Kidney epithelial cell (primary cell): Measurements from ENCODE around the gene COL27A1. TPM values are rescaled to one million over a fixed set of nuclear protein-coding genes. Genes with fewer than 3 reads are reported as not detected.

Experiments
- DNase-seq: peaks from one replicate; pipeline ENCODE4 v3.0.0-alpha.2; 2010; ENCODE audit warnings: low read depth
- H3K27me3 ChIP-seq: 2 replicates; pipeline ENCODE4 v1.6.0; 2011; ENCODE audit warnings: low read length; ENCODE audit not compliant: control insufficient read depth, insufficient read depth
- H3K36me3 ChIP-seq: 2 replicates; pipeline ENCODE4 v1.5.1; 2011; ENCODE audit warnings: low read length; ENCODE audit not compliant: control insufficient read depth, insufficient read depth
- H3K4me3 ChIP-seq: 2 replicates; pipeline ENCODE4 v1.5.1; 2011; ENCODE audit warnings: low read depth, mild to moderate bottlenecking, control low read depth, low read length
- total RNA-seq: library from RNA; depleted of rRNA; stranded (reverse); fragments of >200 nt; gene quantifications from 2 replicates; pipeline ENCODE4 v1.2.3, GENCODE V29; 2015
- TF ChIP-seq, protein P1 (sequence below): IDR thresholded peaks from 2 replicates; pipeline ENCODE4 v1.5.1; 2011; ENCODE audit warnings: mild to moderate bottlenecking, moderate library complexity, low read length, control low read depth, inconsistent platforms; ENCODE audit not compliant: insufficient read depth, poor library complexity, severe bottlenecking

Gene COL27A1
- total RNA-seq, 1 donor from 2014 or later, result 8.4 TPM

DNA sequence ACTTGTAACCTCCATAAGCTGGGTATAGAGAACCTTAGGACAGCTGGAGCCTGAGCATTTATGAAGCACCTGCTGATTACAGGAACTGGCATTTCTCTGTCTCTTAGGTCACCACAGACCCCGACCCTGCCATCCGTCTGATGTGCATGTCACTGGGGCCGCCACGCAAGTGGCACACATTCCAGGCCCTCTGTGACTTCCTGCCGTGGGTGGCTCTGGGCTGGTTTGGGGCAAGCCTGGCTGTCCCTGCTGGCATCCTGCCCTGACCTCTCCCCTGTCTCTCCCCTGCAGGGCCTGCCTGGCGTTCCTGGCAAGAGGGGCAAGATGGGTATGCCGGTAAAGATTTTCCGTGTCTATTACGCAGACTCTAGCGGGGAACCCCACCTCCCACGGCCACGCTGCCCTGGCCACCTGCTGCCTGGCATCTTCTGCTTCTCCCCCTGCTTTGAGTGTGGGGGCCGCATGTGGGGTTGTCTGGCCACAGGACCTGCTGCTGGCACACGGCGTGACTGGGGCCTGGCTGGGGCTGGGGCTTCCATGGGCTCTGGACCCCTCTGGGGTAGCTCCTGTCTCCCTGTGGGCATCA is 55.4 kb downstream of the COL27A1 start:
- TF ChIP-seq, protein P1, sequence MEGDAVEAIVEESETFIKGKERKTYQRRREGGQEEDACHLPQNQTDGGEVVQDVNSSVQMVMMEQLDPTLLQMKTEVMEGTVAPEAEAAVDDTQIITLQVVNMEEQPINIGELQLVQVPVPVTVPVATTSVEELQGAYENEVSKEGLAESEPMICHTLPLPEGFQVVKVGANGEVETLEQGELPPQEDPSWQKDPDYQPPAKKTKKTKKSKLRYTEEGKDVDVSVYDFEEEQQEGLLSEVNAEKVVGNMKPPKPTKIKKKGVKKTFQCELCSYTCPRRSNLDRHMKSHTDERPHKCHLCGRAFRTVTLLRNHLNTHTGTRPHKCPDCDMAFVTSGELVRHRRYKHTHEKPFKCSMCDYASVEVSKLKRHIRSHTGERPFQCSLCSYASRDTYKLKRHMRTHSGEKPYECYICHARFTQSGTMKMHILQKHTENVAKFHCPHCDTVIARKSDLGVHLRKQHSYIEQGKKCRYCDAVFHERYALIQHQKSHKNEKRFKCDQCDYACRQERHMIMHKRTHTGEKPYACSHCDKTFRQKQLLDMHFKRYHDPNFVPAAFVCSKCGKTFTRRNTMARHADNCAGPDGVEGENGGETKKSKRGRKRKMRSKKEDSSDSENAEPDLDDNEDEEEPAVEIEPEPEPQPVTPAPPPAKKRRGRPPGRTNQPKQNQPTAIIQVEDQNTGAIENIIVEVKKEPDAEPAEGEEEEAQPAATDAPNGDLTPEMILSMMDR, result no peak
- DNase-seq, result no peak
- no peak overlapping the region for H3K4me3 ChIP-seq

DNA sequence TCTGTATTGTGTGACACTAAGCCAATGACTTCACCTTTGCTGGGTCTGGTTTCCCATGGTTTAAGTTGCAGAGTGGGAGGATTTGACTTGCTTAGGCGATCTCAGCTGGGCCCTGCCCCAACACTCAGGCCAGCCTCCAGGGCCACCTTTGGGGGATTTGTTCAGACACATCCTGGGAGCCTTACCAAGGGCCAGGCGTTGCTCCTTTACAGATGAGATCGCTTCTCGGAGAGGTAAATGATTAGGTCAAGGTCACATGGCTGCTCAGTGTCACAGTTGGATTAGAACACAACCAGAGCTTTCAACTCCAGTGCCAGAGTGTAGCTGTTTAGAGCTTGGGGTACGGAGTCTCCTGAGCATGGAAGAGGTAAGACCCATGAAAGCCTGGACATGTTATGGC is 57.5 kb downstream of the COL27A1 start:
- H3K4me3 ChIP-seq, result no peak overlapping the region
- peaks cover 3% of the 10 kb centered on the region for H3K36me3 ChIP-seq
- TF ChIP-seq, protein P1, result no peak
- no peak for DNase-seq
- no peaks in the 10 kb centered on the region for H3K27me3 ChIP-seq

More for the DNA sequence above, 55.4 kb downstream of the COL27A1 start:
- Histone ChIP-seq H3K36me3 (peaks cover 5% of the 10 kb centered on the region), H3K27me3 (no peaks in the 10 kb centered on the region)

- no peak for DNase-seq
- H3K36me3 ChIP-seq, result peaks cover 3% of the 10 kb centered on the region
- TF ChIP-seq, protein P1, result no peak
Observed at GRCh38 chr9:114213566-114213965, 58.2 kb downstream of the COL27A1 start.

GRCh38 chr9:114214181-114214580 is 58.8 kb downstream of the COL27A1 start:
- TF ChIP-seq, protein P1, result no peak
- no peaks in the 10 kb centered on the region for H3K27me3 ChIP-seq
- H3K36me3 ChIP-seq, result peaks cover 3% of the 10 kb centered on the region
- no peak for DNase-seq
- H3K4me3 ChIP-seq, result no peak overlapping the region

More at GRCh38 chr9:114213566-114213965, 58.2 kb downstream of the COL27A1 start:
- H3K4me3 ChIP-seq, result no peak overlapping the region
- H3K27me3 ChIP-seq, result no peaks in the 10 kb centered on the region

DNA sequence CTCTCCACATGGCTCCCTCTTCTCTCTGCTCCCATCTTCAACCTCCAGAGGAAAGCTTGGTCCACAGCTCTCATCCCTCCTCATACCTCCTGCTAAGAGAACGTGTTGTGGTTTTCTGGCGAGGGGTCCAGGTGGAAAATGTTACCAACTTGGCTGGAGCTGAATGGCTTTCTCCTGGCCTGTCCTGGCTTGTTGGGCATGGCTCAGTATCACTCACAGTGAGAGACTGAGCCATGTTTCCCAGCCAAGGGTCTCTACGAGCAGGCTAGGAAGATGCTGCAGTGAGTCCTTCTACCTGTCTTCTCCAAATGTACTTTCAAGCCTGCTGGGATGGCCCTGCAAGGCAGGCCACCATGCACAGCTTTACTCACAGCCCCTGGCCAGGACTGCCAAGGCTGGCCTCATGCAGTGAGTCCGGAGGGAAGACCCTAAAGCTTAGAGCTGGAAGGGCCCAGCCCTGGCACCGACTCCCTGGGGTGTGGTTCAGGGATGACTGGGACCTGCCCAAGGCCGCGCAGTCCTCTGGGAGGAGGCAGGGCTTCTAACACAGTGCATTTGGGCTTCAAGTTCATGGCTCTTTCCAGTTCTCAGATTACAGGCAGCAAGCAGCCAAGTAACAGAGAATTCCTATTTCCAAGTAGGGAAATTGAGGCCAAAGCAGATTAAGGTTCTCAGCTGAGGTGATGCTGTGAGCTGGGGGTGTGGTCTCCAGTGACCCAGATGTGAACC is 59.5 kb downstream of the COL27A1 start:
- Histone ChIP-seq H3K4me3 (no peak overlapping the region), H3K36me3 (peaks cover 3% of the 10 kb centered on the region), H3K27me3 (no peaks in the 10 kb centered on the region)
- TF ChIP-seq, protein P1, result no peak
- no peak for DNase-seq
